ENCODE measurements around the gene RYR2. TPM values are rescaled to one million over a fixed set of nuclear protein-coding genes. Genes with fewer than 3 reads are reported as not detected.

RYR2 gene
- total RNA-seq, 3 donors from 2014 or later, result 0.16 to 0.59 (median 0.33) TPM

DNA sequence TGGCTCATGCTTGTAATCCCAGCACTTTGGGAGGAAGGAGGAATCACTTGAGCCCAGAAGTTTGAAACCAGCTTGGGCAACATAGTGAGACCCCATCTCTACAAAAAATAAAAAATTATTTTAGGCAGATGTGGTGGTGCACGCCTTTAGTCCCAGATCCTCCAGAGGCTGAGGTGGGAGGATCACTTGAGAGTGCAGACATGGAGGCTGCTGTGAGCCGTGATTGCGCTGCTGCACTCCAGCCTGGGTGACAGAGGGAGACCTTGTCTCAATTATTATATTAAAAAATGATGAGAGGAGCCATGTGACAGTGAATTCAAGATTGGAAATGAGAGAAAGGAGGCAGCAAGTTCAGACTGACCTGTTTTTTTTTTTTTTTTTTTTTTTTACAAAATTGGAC is 566.4 kb downstream of the RYR2 start:
- Histone ChIP-seq H3K27me3 (no peaks in the 10 kb centered on the region), H3K4me3 (no peak overlapping the region), H3K27ac (no peak overlapping the region), H3K36me3 (no peaks in the 10 kb centered on the region), H3K9me3 (no peaks in the 10 kb centered on the region), H3K4me1 (no peaks in the 10 kb centered on the region)
- no peak for DNase-seq (ENCODE audit: low spot score in 2 of 2)
- TF ChIP-seq CTCF (IDR thresholded peaks at IDR 0.05) (no peak), POLR2AphosphoS5 (IDR thresholded peaks at IDR 0.05) (no peak), POLR2A (IDR thresholded peaks at IDR 0.05) (no peak)
- intact Hi-C loops (cut with DNase I; ENCODE audit: low total_unique reads), result no loop called here

GRCh38 chr1:237610157-237610556 is 568.2 kb downstream of the RYR2 start:
- intact Hi-C loops (cut with DNase I; ENCODE audit: low total_unique reads), result no loop called here
- DNase-seq (ENCODE audit: low spot score in 2 of 2), result no peak
- no peak overlapping the region for H3K27ac ChIP-seq
- no peaks in the 10 kb centered on the region for H3K36me3 ChIP-seq
- no peak overlapping the region for H3K4me3 ChIP-seq
- no peaks in the 10 kb centered on the region for H3K9me3 ChIP-seq
- no peaks in the 10 kb centered on the region for H3K4me1 ChIP-seq
- H3K27me3 ChIP-seq, result no peaks in the 10 kb centered on the region
- TF ChIP-seq POLR2AphosphoS5 (IDR thresholded peaks at IDR 0.05), result no peak
- TF ChIP-seq POLR2A (IDR thresholded peaks at IDR 0.05), result no peak
- TF ChIP-seq CTCF (IDR thresholded peaks at IDR 0.05), result no peak

DNA sequence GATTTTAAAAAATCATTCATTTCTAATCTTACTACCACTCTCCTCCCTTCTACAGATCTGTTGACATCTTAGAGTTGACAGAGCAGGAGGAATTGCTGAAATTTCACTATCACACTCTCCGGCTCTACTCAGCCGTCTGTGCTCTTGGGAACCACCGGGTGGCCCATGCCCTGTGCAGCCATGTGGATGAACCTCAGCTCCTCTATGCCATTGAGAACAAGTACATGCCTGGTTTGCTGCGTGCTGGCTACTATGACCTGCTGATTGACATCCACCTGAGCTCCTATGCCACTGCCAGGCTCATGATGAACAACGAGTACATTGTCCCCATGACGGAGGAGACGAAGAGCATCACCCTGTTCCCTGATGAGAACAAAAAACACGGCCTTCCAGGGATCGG is 572.0 kb downstream of the RYR2 start:
- Histone ChIP-seq H3K27me3 (no peaks in the 10 kb centered on the region), H3K4me1 (no peaks in the 10 kb centered on the region), H3K27ac (no peak overlapping the region), H3K36me3 (no peaks in the 10 kb centered on the region), H3K9me3 (peaks cover 0 to 6% of the 10 kb centered on the region in 2 donors), H3K4me3 (no peak overlapping the region)
- no peak for DNase-seq (ENCODE audit: low spot score in 2 of 2)
- intact Hi-C loops (cut with DNase I; ENCODE audit: low total_unique reads), result no loop called here
- TF ChIP-seq POLR2AphosphoS5 (IDR thresholded peaks at IDR 0.05), result no peak
- TF ChIP-seq POLR2A (IDR thresholded peaks at IDR 0.05), result no peak
- no peak for TF ChIP-seq CTCF (IDR thresholded peaks at IDR 0.05)

DNA sequence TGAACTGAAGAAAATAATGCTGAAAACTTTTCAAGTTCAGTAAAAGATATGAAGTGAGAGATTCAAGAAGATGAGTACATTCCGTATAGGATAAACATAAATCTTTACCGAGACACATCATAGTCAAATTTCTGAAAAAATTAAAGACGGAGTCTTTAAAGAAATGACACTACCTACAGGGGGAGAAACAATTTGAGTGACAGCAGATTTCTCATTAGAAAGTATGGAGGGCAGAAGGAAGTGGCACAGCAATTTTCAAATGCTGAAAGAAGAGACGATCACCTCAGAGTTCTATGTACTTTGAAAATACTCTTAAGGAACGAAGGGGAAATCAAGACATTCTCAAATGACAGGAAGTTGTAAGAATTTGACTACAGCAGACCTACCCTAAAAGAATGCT is 577.6 kb downstream of the RYR2 start:
- no peak for DNase-seq (ENCODE audit: low spot score in 2 of 2)
- intact Hi-C loops (cut with DNase I; ENCODE audit: low total_unique reads), result no loop called here
- Histone ChIP-seq H3K4me1 (no peaks in the 10 kb centered on the region), H3K4me3 (no peak overlapping the region), H3K27ac (no peak overlapping the region), H3K36me3 (no peaks in the 10 kb centered on the region), H3K27me3 (no peaks in the 10 kb centered on the region), H3K9me3 (peaks cover 0 to 9% of the 10 kb centered on the region in 2 donors)
- TF ChIP-seq POLR2AphosphoS5 (IDR thresholded peaks at IDR 0.05) (no peak), POLR2A (IDR thresholded peaks at IDR 0.05) (no peak), CTCF (IDR thresholded peaks at IDR 0.05) (no peak)

DNA sequence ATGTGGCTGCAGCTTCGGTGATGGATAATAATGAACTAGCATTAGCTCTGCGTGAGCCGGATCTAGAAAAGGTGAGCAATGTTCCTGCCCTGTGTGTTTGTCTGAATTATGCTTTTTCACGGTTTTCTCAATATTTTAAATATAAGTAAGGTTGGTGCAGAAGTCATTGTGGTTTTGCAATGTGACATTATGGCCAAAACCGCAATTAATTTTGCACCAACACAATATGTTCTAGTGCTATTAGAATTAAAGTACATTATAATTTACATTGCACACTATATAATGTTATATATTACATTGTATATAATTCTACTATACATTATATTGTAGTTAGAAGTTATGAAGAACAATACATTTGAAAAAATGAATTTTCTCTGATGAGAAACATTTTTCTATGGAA is 592.9 kb downstream of the RYR2 start:
- Histone ChIP-seq H3K27ac (no peak overlapping the region), H3K4me1 (no peaks in the 10 kb centered on the region), H3K36me3 (no peaks in the 10 kb centered on the region), H3K4me3 (no peak overlapping the region), H3K9me3 (no peaks in the 10 kb centered on the region), H3K27me3 (no peaks in the 10 kb centered on the region)
- intact Hi-C loops (cut with DNase I; ENCODE audit: low total_unique reads), result no loop called here
- TF ChIP-seq POLR2A (IDR thresholded peaks at IDR 0.05) (no peak), CTCF (IDR thresholded peaks at IDR 0.05) (no peak), POLR2AphosphoS5 (IDR thresholded peaks at IDR 0.05) (no peak)
- no peak for DNase-seq (ENCODE audit: low spot score in 2 of 2)

Data from breast epithelium (tissue), 4 donors.